ENCODE measurements around the gene SHB. TPM values are rescaled to one million over a fixed set of nuclear protein-coding genes. Genes with fewer than 3 reads are reported as not detected.

Gene SHB
- total RNA-seq, 1 experiment from 2014 or later, result 12.2 TPM

- H3K4me1 Mint-ChIP-seq, result peaks cover 51% of the 10 kb centered on the region
- ChIA-PET CTCF (interaction anchor here (0.9 to 3.7 kb wide), 9 partner anchors 42 to 316 kb away, joined by 3 to 42 read pairs (median 3); no protein-coding TSS in a partner anchor), POLR2A (interaction anchor here (1.4 to 4.1 kb wide), 2 partner anchors 51 to 165 kb away, joined by 4 to 21 read pairs; no protein-coding TSS in a partner anchor)
- H3K27me3 Mint-ChIP-seq (ENCODE audit: low read depth), result peaks cover 30% of the 10 kb centered on the region
- H3K4me3 Mint-ChIP-seq, result peak overlapping the region; percentile 81
- peak; percentile 30 for DNase-seq (ENCODE audit: low spot score)
- 0 out of 2 replicates have a peak, but pooled peaks have one; percentile 11 for TF ChIP-seq FOXK1 (CRISPR knock-in tag; IDR thresholded peaks at IDR 0.05)
- TF ChIP-seq, protein P1, sequence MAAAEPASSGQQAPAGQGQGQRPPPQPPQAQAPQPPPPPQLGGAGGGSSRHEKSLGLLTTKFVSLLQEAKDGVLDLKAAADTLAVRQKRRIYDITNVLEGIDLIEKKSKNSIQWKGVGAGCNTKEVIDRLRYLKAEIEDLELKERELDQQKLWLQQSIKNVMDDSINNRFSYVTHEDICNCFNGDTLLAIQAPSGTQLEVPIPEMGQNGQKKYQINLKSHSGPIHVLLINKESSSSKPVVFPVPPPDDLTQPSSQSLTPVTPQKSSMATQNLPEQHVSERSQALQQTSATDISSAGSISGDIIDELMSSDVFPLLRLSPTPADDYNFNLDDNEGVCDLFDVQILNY (CRISPR knock-in tag; IDR thresholded peaks at IDR 0.05), result peak; percentile 66; the same call in 1 of the 2 replicates
- 0 out of 2 replicates have a peak, but pooled peaks have one; percentile 29 for TF ChIP-seq FOXP1 (CRISPR knock-in tag; IDR thresholded peaks at IDR 0.05; ENCODE audit: borderline replicate concordance)
- 0 out of 2 replicates have a peak, but pooled peaks have one; percentile 19 for TF ChIP-seq TCF7 (CRISPR knock-in tag; IDR thresholded peaks at IDR 0.05; ENCODE audit: low read depth)
- TF ChIP-seq ARID4B (CRISPR knock-in tag; IDR thresholded peaks at IDR 0.05; ENCODE audit: borderline replicate concordance), result 0 out of 2 replicates have a peak, but pooled peaks have one; percentile 14
- TF ChIP-seq KAT7 (CRISPR knock-in tag; IDR thresholded peaks at IDR 0.05; ENCODE audit: borderline replicate concordance), result peak; percentile 56; the same call in 1 of the 2 replicates
- TF ChIP-seq, protein P2, sequence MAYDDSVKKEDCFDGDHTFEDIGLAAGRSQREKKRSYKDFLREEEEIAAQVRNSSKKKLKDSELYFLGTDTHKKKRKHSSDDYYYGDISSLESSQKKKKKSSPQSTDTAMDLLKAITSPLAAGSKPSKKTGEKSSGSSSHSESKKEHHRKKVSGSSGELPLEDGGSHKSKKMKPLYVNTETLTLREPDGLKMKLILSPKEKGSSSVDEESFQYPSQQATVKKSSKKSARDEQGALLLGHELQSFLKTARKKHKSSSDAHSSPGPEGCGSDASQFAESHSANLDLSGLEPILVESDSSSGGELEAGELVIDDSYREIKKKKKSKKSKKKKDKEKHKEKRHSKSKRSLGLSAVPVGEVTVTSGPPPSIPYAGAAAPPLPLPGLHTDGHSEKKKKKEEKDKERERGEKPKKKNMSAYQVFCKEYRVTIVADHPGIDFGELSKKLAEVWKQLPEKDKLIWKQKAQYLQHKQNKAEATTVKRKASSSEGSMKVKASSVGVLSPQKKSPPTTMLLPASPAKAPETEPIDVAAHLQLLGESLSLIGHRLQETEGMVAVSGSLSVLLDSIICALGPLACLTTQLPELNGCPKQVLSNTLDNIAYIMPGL (CRISPR knock-in tag; IDR thresholded peaks at IDR 0.05), result peak; percentile 45; the same call in 1 of the 2 replicates
- no peak for TF ChIP-seq ATF3 (CRISPR knock-in tag; conservative IDR thresholded peaks at IDR 0.05)
- 0 out of 2 replicates have a peak, but pooled peaks have one; percentile 41 for TF ChIP-seq ZNF232 (CRISPR knock-in tag; IDR thresholded peaks at IDR 0.05)
- peak; percentile 68; the same call in 1 of the 2 replicates for TF ChIP-seq MAX (CRISPR knock-in tag; IDR thresholded peaks at IDR 0.05)
- TF ChIP-seq NFE2L1 (CRISPR knock-in tag; IDR thresholded peaks at IDR 0.05), result no peak
- TF ChIP-seq ESRRA (CRISPR knock-in tag; IDR thresholded peaks at IDR 0.05; ENCODE audit: borderline replicate concordance), result 0 out of 2 replicates have a peak, but pooled peaks have one; percentile 27
- peak; percentile 30; the same call in 1 of the 2 replicates for TF ChIP-seq GABPB1 (CRISPR knock-in tag; IDR thresholded peaks at IDR 0.05)
- TF ChIP-seq JAZF1 (CRISPR knock-in tag; IDR thresholded peaks at IDR 0.05), result no peak
- no peak for TF ChIP-seq ZNF396 (CRISPR knock-in tag; IDR thresholded peaks at IDR 0.05; ENCODE audit: borderline replicate concordance)
- peak; percentile 39; the same call in 1 of the 2 replicates for TF ChIP-seq TEAD1 (CRISPR knock-in tag; IDR thresholded peaks at IDR 0.05)
- TF ChIP-seq ZNF423 (CRISPR knock-in tag; IDR thresholded peaks at IDR 0.05), result peak; percentile 93
- ATAC-seq, result no peak
- no peaks in the 10 kb centered on the region for H3K36me3 Mint-ChIP-seq
- H3K27ac Mint-ChIP-seq, result no peak overlapping the region
- H3K9me3 Mint-ChIP-seq, result no peaks in the 10 kb centered on the region
Observed at GRCh38 chr9:38067859-38068681, 957 bp downstream of the SHB start.

All from WTC11 (cell line).